GM12864 (cell line): ENCODE measurements around the gene RNF166.
"Not testable (repeated sequence)": the region's sequence is repeated elsewhere in the genome, so short reads cannot be mapped to it uniquely, and the experiment has no call there.

Source experiments
- DNase-seq: peaks from one replicate; pipeline ENCODE4 v3.0.0-alpha.2; 2011; ENCODE audit warnings: low read depth
- H3K4me3 ChIP-seq: 2 replicates; pipeline ENCODE4 v1.5.1; 2011; ENCODE audit warnings: mild to moderate bottlenecking, low read depth, low read length, control low read depth
- CTCF ChIP-seq: IDR thresholded peaks from 2 replicates; pipeline ENCODE4 v1.5.1; 2011; ENCODE audit warnings: low read depth, mild to moderate bottlenecking, moderate library complexity, low read length, control low read depth, inconsistent platforms; ENCODE audit errors: missing control alignments

RNF166 gene

GRCh38 chr16:88669980-88670379 lies 36.2 kb downstream of the RNF166 start:
- DNase-seq, result no peak
- no peak overlapping the region for H3K4me3 ChIP-seq
- no peak for TF ChIP-seq CTCF

- not testable (repeated sequence) for DNase-seq, H3K4me3 ChIP-seq
Measured at GRCh38 chr16:88669493-88669892, 36.7 kb downstream of the RNF166 start.

- no peak for TF ChIP-seq CTCF
- H3K4me3 ChIP-seq, result no peak overlapping the region
- no peak for DNase-seq
Measured at GRCh38 chr16:88667461-88667860, 38.7 kb downstream of the RNF166 start.

GRCh38 chr16:88665570-88665969 lies 40.6 kb downstream of the RNF166 start:
- TF ChIP-seq CTCF, result no peak
- no peak for DNase-seq
- no peak overlapping the region for H3K4me3 ChIP-seq

GRCh38 chr16:88665148-88665547 lies 41.1 kb downstream of the RNF166 start:
- DNase-seq, result no peak
- no peak overlapping the region for H3K4me3 ChIP-seq
- no peak for TF ChIP-seq CTCF

- peak; percentile 93 for DNase-seq
- no peak for TF ChIP-seq CTCF
- peak within 1 kb of the TSS; percentile 98 for H3K4me3 ChIP-seq
Measured at GRCh38 chr16:88662843-88663606, 43.2 kb downstream of the RNF166 start, which contains the start of gene MVD. TSS of gene MVD (minus strand) at chr16:88663091. CDS start at chr16:88663080, 11 bp downstream.

GRCh38 chr16:88662222-88662842 lies 43.9 kb downstream of the RNF166 start:
- no peak for DNase-seq
- no peak for TF ChIP-seq CTCF
- H3K4me3 ChIP-seq, result peak overlapping the region; percentile 98
